ENCODE results near the gene ZNF169.

ZNF169 gene
- long read RNA-seq, transcript ZNF169-202 (5 exons, 1,986 nt), result major isoform, 22 of 45 reads
- long read RNA-seq, partial matches to known transcripts, result 11 of 45 reads
- long read RNA-seq, other reads (novel, unspliced or antisense), result 12 of 45 reads

GRCh38 chr9:94259077-94259862 lies at the start of gene ZNF169:
ZNF169 (plus strand) TSS chr9:94259298; CDS start chr9:94278813, 19,515 bp downstream.
- H3K4me3 ChIP-seq (replicated peaks; ENCODE audit: insufficient read depth, low read length), result peak within 1 kb of the TSS; percentile 87
- peak; percentile 65 to 93 for DNase-seq (ENCODE audit: low read depth in 1 of 2, low spot score in 1 of 2)
- peaks cover 2% of the 10 kb centered on the region for H3K27me3 ChIP-seq (ENCODE audit: insufficient read depth, poor library complexity, severe bottlenecking)
- TF ChIP-seq GABPA (IDR thresholded peaks at IDR 0.05; ENCODE audit: low read depth), result no peak
- TF ChIP-seq REST (IDR thresholded peaks at IDR 0.05; ENCODE audit: insufficient replicate concordance, low read depth), result no peak
- TF ChIP-seq, protein P1, sequence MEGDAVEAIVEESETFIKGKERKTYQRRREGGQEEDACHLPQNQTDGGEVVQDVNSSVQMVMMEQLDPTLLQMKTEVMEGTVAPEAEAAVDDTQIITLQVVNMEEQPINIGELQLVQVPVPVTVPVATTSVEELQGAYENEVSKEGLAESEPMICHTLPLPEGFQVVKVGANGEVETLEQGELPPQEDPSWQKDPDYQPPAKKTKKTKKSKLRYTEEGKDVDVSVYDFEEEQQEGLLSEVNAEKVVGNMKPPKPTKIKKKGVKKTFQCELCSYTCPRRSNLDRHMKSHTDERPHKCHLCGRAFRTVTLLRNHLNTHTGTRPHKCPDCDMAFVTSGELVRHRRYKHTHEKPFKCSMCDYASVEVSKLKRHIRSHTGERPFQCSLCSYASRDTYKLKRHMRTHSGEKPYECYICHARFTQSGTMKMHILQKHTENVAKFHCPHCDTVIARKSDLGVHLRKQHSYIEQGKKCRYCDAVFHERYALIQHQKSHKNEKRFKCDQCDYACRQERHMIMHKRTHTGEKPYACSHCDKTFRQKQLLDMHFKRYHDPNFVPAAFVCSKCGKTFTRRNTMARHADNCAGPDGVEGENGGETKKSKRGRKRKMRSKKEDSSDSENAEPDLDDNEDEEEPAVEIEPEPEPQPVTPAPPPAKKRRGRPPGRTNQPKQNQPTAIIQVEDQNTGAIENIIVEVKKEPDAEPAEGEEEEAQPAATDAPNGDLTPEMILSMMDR (IDR thresholded peaks at IDR 0.05; ENCODE audit: insufficient read depth, low read length), result no peak
- TF ChIP-seq SPI1 (IDR thresholded peaks at IDR 0.05; ENCODE audit: borderline replicate concordance, low read depth), result no peak
- peak; percentile 73; the same call in 1 of the 2 replicates for TF ChIP-seq POLR2AphosphoS5 (IDR thresholded peaks at IDR 0.05; ENCODE audit: low read depth)
- H3K27ac ChIP-seq (replicated peaks), result peak within 1 kb of the TSS; percentile 88

DNA sequence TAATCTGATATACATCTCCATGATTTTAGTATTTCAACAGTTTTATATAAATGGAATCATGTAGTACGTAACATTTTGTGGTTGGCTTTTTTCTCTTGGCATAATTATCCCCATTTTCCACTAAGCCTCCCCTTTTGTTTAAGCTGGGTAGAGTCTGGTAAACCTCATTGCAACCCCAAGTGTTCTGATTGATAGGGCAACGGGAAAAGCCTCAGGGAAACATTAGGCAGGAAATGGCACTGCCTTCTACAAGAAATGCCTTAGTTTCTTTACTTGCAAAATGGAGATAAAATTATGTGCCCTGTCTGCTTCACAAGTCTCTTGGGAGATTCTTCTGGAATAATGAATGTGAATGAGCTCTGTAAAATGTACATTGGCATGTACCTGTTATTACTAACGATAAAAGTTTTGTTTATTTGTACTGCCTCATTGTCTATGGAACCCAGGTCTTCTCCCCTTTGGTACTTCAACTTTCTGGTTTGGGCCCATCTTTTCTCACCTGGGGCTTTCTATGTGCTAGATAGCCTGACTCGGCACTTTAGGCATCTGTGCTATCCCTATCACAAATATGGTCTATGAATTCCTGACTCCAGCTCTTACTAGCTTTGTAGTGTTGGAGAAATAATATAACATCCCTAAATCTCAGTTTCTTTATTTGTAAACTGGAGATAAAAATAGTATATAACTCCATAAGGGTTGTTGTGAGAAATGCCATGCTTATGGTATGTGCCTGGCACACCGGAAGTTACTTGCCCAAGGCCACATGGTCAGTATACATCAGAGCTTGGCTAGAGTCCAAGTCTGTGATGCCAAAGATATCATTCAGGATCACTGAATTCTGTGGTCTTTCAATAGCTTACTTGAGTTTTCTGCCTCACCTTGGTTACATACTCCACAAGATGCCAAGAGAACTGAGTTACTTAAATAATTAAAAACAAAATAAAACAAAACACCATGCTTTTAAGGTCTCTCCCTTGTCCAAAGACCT lies 48.2 kb upstream of the ZNF169 start:
- no peak for DNase-seq (ENCODE audit: low read depth in 1 of 2, low spot score in 1 of 2)
- TF ChIP-seq GABPA (IDR thresholded peaks at IDR 0.05; ENCODE audit: low read depth), result no peak
- no peak for TF ChIP-seq POLR2AphosphoS5 (IDR thresholded peaks at IDR 0.05; ENCODE audit: low read depth)
- no peak for TF ChIP-seq REST (IDR thresholded peaks at IDR 0.05; ENCODE audit: insufficient replicate concordance, low read depth)
- TF ChIP-seq SPI1 (IDR thresholded peaks at IDR 0.05; ENCODE audit: borderline replicate concordance, low read depth), result no peak
- TF ChIP-seq, protein P1 (IDR thresholded peaks at IDR 0.05; ENCODE audit: insufficient read depth, low read length), result no peak

DNA sequence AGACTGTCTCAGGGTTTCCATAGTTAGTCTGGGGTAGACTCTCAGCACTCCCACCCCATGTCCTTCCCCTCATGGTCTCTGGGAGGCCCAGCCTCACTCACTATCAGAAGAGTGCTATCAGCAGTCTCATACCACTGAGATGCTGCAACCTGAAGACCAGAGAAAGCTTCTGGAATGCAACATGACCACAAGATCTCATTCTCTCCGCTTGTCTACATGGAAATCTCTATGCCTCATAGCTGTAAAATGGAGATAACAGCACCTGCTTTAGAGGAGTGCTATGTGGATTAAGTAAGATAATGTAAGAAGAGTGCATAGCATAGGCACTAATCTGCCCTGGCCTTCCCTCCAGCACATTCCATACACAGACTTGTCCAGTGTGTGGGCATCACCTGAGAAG lies 47.0 kb upstream of the ZNF169 start:
- no peaks in the 10 kb centered on the region for H3K27me3 ChIP-seq (ENCODE audit: insufficient read depth, poor library complexity, severe bottlenecking)
- H3K4me3 ChIP-seq (replicated peaks; ENCODE audit: insufficient read depth, low read length), result no peak overlapping the region
- no peak overlapping the region for H3K27ac ChIP-seq (replicated peaks)
- TF ChIP-seq POLR2AphosphoS5 (IDR thresholded peaks at IDR 0.05; ENCODE audit: low read depth) (no peak), SPI1 (IDR thresholded peaks at IDR 0.05; ENCODE audit: borderline replicate concordance, low read depth) (no peak), REST (IDR thresholded peaks at IDR 0.05; ENCODE audit: insufficient replicate concordance, low read depth) (no peak), GABPA (IDR thresholded peaks at IDR 0.05; ENCODE audit: low read depth) (no peak)
- TF ChIP-seq, protein P1 (IDR thresholded peaks at IDR 0.05; ENCODE audit: insufficient read depth, low read length), result no peak
- no peak for DNase-seq (ENCODE audit: low read depth in 1 of 2, low spot score in 1 of 2)

More for the DNA sequence above, 48.2 kb upstream of the ZNF169 start:
- H3K27ac ChIP-seq (replicated peaks), result no peak overlapping the region
- H3K4me3 ChIP-seq (replicated peaks; ENCODE audit: insufficient read depth, low read length), result no peak overlapping the region
- H3K27me3 ChIP-seq (ENCODE audit: insufficient read depth, poor library complexity, severe bottlenecking), result no peaks in the 10 kb centered on the region
